NCI-H2107 (cell line): ENCODE measurements around the gene SIAH1.
"Not testable (repeated sequence)": the region's sequence is repeated elsewhere in the genome, so short reads cannot be mapped to it uniquely, and the experiment has no call there.

Experiments
- DNase-seq: peaks from one replicate; lab custom pipeline; 2025; lab: John Stamatoyannopoulos, UW

The SIAH1 gene

DNA sequence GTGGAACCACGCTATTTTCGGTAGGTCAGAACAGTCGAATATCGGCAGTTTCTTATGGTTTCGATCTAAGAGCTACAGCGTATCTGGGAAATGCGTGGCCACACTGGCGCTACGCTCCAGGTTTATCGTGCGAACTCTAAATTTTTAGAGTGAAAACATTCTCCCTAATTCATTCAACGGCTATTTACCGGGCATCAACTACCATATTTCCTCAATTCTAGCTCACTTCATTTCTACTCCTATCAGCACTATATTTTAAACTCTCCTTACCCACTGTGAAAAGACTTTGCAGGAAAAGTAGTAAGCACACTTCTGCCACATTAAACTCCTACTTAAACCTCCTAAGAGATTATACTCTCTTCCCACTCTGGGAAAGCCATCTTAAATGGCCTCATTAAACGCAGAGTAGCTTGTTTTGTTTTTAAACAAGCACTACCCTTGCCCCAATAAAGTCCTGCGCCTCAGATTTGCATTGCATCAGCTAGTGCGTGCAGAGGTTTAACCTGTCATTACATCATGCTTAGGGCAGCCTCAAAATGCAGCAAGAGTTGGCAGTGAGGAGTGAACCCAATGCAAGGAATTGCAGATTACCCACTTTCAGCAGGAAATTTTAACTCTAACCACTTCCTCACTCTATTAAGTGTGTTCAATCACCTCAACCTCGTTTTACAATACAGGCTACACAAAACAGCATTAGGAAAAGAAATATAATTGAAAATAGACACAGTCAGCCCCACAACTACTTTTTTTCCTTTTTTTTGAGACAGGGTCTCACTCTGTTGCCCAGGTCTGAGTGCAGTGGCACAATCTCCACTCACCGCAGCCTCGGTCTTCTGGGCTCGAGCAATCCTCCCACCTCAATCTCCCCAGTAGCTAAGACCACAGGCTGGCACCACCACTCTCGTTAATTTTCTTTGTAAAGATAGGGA is 18.8 kb downstream of the SIAH1 start:
- DNase-seq, result peak; percentile 18

DNA sequence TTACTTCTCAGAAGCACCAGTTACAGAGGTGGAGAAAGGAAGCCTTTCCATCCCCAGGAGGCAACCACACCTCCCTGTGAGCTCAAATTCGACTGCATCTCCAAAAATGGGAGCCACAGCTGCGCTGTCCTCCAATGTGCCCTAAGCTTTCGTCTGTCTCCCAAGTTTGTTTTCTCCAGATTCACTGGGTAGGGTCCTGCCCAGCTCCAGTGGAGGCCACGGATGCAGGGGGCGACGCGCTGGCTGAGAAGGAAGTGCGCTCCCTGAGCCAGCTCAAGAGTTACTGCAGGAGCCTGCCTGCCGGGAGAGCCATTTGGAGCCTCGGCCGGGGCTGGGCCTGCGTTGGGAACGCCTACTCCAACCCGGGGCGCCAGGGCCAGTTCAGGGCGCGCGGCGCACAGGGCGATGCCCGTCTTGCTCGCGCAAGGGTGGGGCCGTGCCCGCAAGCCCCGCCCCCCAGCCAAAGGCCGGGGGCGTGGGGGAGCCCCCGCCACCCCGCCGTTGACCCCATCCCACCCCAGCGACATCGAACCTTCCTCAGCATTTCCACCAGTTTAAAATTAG is 19.5 kb downstream of the SIAH1 start:
- DNase-seq, result peak; percentile 64

DNA sequence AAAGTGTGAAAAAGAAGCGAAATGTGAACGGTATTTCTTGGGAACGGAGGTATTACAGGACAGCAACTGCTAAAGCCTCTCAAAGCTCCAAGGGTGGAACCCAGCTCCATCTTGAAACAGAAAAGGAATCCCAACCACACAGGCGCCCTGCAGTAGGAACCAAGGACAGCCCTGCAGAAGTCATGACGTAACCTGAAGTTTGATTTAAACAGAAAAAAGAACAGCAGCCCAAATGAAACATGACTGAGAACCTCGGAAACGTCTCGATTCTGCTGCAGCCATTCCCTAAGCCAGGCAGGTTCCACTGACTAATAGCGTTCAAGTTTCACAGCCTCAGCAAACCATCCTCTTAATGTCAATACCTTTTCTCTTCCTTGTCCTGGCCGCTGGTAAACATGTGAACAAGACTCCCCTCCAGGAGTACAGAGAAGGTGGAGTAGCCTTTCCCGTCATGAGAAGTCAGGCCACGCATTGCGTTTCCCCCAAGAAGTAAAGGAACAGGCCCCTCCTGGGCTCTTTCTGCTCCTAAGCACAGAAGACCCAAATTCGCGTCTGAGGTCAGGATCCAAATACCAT is 20.1 kb downstream of the SIAH1 start:
- DNase-seq, result no peak

DNA sequence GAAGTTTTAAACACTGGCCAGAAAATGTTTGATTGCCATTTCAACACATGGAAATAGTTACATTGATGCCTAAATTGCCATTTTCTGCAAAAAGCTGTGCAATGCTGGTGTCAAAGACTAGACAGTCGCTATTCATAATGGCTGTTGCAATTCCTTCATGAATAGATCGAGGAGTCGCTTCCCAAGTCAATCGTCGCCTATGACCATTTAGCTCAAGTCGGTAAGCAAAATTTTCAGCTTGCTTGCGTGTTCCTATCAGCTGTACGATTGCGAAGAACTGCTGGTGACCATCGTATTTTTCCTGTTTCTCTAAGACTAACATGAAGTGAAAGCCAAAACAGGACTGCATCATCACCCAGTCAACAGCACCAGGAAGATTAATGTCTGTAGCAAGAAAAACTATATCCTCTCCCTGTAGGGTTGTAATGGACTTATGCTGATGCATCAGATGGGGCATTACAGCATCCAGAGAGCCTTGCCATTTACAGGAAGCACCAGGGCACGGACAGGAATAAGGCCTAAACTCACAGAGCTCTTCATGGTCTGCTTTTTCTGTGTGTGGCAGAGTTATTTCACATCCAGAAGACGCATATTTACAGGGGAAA is 23.6 kb downstream of the SIAH1 start:
- DNase-seq, result no peak

DNA sequence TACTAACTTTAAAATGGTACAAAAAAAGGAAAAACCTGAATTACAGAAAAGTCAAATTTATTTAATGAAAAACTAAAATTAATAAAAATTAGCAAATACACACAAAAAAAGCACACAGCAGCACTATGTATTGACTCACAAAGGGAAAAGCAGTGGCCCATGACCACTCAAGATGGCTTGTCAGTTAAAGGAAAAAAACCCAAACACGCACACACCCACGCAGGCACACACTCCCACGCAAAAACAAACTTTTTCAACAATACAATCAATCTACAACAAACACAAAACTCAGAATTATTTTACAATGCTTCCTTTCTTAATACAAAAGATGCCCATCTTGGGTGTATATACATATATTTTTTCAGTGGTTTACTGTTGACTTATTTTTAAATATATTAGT is 24.2 kb downstream of the SIAH1 start:
- DNase-seq, result no peak

DNA sequence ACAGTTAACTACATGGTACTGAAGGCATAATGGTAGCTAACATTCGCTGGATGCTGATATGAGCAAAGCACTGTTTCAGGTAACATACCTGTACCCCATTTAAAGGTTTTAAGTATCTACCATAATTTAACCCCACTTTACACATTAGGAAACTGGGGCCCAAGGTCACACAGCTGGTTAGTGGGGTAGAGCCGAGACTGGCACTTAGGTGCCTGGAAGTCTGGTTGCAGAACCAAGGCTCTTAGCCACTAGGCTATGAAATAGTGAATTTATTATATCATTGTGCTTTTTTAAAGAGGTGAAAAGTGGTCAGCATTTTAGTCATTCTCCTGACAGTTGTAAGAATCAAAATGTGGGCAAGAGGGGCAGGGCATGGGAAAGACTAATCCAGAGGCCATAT is 25.2 kb downstream of the SIAH1 start:
- no peak for DNase-seq

DNA sequence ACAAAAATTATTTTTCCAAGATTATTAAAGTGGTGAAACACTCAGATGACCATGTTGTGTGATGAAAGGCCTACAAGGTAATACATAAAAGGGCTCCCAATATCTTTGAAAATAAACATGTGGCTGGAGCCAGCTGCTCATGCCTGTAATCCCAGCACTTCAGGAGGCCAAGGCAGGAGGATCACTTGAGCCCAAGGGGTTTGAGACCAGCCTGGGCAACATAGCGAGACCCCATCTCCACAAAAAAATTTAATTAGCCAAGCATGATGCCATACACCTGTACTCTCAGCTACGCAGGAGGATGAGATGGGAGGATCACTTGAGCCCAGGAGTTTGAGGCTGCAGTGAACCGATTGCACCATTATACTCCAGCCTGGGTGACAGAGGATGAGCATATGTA is 26.8 kb downstream of the SIAH1 start:
- DNase-seq, result no peak

DNA sequence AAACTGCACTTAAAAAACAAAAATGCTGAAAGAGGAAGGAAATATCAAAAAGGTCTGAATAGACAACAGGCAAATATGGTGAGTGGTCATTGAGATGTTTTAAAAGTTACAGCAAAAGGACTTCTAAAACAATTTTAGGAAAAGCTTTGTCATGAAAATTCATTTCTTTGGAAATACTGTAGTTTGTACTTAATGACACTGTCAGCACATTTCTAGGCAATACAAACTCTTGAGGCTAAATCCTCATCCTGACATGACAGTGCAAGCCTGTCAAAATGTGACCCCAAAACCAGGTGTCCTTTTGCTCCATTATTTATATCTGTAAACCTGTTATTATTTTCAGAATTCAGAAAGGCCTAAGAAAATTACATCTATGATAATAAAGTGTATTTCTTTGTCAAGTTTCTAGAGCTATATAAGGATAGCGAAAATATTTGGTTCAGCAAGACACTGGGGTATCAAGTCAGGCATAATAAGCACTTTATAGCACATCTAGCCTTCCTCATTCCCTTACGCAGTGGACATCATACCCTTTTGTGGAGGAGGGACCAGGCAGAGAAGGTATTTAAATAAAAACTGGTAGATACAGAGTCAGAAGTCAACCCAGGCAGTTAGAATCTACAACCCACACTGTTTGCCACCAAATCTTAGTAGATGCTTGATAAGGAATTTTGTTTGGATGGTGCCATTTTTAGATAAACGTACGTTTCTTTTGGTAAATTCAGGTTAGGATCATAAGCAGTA is 28.4 kb downstream of the SIAH1 start:
- DNase-seq, result no peak

DNA sequence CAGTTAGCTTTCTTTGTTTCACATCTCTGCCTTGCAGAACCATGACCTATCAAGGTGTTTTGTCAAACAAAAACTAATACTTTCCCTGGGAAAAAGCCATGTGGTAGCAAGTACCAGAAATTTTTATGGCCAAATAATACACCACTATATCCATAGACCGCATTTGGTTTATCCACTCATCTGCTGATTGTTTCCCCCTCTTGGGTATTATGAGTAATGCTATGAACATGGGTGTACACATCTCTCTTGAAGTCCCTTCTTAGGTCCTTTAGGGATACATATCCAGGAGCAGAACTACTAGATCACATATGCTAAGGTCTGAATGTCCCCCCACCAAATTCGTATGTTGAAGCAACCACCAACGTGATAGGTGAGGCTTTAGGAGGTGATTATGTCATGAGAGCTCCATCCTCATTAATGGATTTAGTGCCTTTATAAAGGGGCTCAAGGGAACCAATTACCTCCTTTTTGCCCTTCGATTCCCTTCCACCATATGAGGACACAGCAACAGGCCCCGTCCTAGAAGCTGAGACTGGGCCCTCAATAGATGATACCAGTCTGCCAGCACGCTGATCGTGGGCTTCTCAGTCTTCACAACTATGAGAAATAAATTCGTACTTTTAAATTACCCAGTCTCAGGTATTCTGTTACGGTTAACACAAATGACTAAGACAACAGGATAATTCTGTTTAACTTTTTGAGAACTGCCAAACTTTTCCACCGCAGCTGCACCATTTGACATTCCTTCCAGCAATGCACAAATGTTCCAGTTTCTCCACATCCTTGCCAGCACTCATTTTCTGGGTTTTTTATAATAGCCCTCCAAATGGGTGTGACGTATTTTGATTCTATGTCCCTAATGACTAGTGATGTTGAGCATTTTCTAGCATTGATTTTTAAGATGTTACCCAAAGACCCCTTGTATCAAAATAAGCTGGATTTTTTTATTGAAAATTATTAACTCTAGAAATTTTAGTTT is 30.0 kb downstream of the SIAH1 start:
- no peak for DNase-seq

DNA sequence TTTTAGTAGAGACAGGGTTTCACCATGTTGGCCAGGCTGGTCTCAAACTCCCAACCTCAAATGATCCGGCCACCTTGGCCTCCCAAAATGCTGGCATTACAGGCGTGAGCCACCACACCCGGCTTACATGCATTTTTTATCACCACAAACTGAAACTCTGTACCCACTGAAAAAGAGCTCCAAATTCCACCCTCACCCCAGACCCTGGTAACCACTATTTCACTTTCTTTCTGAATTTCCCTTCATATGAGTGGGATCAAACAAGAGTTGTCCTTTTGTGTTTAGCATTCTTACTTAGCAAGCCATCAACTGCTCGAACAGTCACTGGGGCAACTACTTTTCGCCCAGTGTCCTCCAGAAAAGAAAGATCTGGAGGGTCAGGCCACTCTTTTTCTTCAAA is 30.8 kb downstream of the SIAH1 start:
- not testable (repeated sequence) for DNase-seq

DNA sequence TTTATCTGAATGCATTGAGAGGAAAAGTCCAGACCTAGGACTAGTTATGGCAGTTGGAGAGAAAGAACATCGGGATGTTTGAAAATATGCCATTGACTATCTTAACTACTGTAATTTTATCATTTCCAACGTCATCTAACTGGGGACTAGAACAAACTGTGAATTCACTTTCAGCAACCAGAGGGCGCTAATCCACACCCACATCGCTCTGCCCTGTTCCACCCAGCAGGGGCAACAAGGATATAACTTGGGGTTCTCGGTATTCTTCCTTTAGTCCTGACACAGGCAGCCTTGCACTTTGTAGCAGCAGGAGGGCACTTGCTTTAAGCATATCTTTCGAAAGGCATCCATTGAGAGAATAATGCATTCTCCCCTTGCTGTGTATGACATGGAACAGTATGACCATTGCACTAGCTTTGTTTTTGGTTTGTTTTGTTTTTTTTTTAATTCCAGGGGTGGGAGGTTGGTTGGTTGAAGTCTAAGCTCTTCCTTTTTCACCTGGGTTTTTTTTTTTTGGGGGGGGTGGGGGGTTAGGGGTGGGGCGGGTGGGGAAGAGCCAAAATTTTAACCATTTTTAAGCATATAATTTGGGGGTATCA is 31.5 kb downstream of the SIAH1 start:
- DNase-seq, result peak; percentile 33

DNA sequence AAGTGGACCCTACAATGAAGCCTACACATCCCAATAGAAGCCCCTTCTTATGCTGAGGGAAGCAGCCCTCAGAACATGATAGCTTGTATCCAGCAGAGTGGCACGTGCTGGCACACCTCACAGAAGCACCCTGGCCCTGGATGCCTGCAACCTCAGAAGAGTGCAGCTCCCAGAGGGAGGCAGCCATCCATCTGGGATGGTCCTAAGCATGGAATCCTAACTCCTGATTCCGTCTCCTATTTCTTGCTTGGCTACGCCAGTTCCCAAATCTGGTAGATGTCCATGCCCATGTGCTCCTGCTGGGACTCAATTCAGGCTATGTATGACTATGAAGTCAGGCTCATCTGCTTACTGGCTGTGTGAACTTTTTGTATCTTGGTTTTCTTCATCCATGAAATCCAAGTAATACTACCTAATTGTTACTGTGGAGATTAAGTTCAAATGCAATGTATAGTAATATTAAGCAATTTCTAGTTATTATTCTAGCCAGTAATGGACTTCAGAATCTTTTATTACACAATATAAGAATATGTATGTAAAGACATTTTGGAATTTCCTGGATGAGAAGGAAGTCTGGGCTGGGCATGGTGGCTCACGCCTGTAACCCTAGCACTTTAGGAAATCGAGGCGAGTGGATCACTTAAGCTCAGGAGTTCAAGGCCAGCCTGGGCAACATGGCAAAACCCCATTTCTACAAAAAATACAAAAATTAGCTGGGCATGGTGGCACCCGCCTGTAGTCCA is 32.4 kb downstream of the SIAH1 start:
- no peak for DNase-seq

DNA sequence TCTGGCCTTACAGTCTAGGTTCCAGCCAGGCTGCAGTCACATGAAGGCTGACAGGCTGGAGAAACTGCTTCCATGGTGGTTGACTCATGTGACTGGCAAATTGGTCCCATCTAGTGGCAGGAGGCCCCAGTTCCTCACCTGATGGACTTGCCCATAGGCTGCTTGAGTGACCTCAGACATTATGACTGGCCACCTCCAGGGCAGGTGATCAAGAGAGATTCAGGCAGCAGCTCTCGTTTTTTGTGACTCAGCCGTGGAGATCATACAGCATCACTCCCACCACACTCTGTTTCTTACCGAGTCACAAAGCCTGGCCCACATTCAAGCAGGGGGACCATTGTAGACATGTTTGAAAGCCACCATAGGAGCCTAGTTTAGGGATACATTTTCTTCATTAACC is 34.5 kb downstream of the SIAH1 start:
- DNase-seq, result no peak

DNA sequence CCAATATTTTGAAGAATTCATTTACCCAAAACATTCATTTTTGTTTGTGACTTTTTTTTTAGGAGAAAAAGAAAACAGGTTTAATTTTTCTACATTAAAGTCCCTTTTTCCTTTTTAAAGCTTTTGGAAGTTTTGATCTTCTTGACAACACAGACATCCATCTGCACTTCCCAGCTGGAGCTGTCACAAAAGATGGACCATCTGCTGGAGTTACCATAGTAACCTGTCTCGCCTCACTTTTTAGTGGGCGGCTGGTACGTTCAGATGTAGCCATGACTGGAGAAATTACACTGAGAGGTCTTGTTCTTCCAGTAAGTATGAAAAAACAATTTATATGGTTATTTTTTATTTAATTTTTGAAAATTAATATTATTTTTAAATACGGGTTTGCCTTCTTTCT is 37.2 kb downstream of the SIAH1 start:
- DNase-seq, result no peak

DNA sequence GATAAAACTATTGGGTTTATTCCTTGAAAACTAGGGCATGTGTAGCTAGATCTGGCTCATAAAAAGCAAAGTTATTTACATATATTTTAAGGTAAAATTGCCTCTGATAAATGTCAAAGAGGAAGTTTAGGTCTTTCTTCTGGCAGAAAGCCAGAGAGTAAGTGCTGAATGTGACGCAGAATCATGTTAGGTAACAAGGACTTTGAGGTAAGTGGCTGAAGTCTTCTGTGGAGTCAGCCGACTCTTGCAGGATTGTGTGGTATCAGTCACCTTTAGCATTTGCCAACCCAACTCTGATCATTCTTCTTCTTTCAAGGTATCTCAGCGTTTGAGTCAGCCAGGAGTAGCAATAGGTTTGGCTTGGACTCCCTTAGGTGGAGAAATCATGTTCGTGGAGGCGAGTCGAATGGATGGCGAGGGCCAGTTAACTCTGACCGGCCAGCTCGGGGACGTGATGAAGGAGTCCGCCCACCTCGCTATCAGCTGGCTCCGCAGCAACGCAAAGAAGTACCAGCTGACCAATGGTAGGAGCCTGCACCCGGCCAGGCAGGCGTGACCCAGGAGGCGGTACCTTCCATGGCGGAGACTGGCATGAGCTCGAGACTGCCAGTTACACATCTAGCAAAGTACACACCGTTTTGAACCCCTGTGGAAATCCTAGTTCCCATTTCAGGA is 37.9 kb downstream of the SIAH1 start:
- no peak for DNase-seq

DNA sequence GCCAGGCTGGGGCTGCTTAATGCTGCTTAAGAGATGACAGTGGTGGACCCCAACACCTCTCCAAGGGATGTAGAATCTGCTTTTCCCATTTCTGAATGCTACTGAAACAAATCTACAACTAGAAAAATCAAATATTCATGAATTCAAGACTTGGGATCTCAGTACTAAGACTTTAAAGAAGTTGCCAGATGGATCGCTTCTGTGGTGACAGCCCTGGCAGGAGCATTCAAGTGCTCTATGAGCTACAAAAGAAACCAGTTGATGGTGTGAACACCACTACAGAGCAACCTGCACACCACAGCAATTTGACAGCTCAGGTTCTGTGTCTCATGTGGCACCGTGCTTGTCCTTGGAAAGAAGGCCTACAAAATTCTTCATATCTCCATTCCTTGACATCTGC is 42.6 kb downstream of the SIAH1 start:
- no peak for DNase-seq

DNA sequence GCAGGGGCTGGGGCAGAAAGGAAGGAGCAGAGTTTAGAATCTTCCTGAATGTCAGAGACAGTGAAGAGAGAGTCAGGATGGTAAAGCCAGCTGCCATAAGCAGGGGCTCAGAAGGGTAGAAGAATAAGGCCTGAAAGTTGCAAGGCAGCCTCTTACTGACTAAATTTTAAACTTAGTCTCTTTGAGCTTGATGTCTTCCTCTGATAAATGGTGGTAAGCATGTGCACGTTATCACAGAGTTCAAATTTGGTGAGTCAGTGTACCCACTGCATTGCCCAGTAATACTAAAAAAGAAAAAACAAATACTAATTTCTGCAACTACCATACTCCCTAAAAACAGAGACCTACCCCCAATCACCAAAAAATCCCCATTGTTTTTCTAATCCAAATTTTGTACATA is 45.2 kb downstream of the SIAH1 start:
- DNase-seq, result no peak

DNA sequence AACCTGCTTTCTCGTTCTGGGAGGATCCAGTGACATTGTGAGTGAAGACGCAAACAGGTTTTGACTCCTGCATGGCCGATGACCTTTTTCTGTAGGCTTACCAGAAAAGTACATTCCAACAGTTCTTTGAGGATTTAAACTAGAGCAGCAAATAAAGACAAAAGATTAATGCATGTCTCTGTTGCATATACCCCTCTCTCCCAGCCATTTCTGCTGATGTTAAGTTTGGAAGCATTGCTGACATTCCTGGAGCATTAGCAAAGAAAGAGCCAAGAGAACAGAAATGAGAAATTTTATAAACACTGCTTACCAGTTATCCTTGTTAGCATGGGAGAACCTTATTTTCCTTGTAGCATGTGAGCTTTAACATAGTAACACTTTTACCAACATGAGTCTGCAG is 49.3 kb downstream of the SIAH1 start:
- DNase-seq, result no peak

DNA sequence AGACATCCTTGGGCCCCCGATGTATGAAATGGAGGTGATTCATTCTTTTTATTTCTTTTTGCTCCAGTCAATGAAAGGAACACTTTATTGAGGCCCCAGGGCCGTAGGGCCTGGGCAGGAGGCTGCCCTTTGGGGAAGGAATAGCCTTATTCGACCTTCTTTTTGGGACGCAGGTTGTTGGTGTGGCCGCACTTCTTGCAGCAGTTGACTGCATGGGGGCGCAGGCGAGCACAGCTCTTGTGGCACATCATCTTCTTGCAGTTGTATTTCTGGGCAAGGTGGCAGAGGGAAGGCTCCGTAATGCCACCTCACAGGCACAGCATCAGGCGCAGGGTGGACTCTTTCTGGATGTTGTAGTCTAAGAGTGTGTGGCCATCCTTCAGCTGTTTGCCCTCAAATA is 50.9 kb downstream of the SIAH1 start:
- no peak for DNase-seq
